GM23248 (cell line): ENCODE data around the gene DMRT1.

ENCODE experiments used
- EZH2 ChIP-seq: fragments of 200-600 bp; sonication (generic); IDR thresholded peaks from 2 replicates; pipeline ENCODE4 v1.6.1; 2018; ENCODE audit warnings: antibody characterized with exemption, mild to moderate bottlenecking; ENCODE audit not compliant: insufficient read depth, poor library complexity, severe bottlenecking
- EZH2phosphoT487 ChIP-seq: fragments of 200-600 bp; sonication (generic); IDR thresholded peaks from 2 replicates; pipeline ENCODE4 v1.6.1; 2018; ENCODE audit warnings: antibody characterized with exemption, moderate library complexity, mild to moderate bottlenecking, low read depth; ENCODE audit not compliant: insufficient read depth

GRCh38 chr9:982394-983230, 141.1 kb downstream of the DMRT1 start:
- no peak for TF ChIP-seq EZH2
- TF ChIP-seq EZH2phosphoT487 = no peak
